ENCODE results near the gene SLC15A3.

GRCh38 chr11:60891103-60891741 is 60.8 kb downstream of the SLC15A3 start:
- TF ChIP-seq, protein P1, sequence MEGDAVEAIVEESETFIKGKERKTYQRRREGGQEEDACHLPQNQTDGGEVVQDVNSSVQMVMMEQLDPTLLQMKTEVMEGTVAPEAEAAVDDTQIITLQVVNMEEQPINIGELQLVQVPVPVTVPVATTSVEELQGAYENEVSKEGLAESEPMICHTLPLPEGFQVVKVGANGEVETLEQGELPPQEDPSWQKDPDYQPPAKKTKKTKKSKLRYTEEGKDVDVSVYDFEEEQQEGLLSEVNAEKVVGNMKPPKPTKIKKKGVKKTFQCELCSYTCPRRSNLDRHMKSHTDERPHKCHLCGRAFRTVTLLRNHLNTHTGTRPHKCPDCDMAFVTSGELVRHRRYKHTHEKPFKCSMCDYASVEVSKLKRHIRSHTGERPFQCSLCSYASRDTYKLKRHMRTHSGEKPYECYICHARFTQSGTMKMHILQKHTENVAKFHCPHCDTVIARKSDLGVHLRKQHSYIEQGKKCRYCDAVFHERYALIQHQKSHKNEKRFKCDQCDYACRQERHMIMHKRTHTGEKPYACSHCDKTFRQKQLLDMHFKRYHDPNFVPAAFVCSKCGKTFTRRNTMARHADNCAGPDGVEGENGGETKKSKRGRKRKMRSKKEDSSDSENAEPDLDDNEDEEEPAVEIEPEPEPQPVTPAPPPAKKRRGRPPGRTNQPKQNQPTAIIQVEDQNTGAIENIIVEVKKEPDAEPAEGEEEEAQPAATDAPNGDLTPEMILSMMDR (IDR thresholded peaks at IDR 0.05; ENCODE audit: low read length): no peak
- TF ChIP-seq EZH2 (IDR thresholded peaks at IDR 0.05; ENCODE audit: borderline replicate concordance, low read length): no peak
